GM10847 (cell line): ENCODE measurements around the gene ERICH6.

ENCODE experiments used
- POLR2A ChIP-seq: IDR thresholded peaks from 2 replicates; pipeline ENCODE4 v1.6.1; 2011; ENCODE audit not compliant: insufficient read length; ENCODE audit errors: extremely low read depth

ERICH6 gene

DNA sequence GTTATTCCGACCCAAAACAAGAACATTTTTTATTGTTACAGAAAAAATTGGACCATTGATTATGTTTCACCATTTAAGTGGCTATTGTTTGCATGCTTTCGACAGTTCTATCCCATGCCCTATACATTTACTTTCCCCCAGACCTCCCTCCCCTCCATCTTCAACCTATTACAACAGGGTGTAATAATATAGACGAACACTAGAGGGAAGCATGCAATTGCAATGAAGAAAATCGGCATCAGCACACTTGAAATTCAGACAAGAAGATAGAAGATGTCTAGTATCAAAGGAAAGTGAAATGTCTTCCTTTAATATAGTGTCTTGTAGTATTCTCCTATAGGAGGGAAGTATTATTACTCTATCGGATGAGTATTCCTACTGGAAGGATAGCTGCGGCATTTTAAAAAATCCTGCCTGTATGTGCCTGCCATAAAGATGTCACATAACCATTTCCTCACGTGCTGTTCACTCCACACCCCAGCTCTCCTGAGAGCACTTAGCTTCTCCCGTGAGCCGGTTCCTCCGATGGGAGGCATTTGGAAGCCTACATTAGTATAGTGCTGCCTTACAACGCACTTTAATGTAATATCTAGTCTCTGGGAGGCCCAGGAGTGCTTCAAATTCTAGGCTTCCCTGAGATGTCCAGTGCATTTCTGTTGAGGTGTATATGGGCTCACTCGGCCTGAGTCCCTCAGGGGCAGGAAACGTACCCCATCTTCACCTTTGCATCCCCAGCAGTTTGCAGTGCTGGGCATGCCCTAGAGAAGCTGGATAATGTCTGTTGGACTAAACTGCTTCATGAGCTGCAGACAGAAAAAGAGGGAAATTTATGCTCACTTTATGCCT is 17.8 kb upstream of the ERICH6 start:
- TF ChIP-seq POLR2A: no peak

DNA sequence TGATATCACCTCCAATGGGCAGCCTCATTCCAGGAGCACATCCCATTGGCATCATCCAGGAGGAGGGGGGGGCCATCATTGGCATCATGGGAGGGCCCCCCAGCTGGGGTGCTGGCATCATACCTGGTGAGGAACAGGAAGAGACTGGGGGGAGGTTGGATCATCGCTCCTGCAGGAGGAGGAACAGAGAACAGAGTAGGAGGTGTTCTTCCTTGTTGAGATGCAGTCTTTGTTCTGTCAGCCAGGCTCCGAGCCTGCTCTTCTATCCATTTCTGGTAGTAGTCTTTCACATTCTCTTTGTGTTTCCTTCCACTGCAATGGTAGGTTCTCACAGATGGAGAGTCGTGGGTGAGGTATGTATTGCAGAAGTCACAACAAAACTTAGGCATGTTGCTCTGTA is 16.7 kb upstream of the ERICH6 start:
- no peak for TF ChIP-seq POLR2A

DNA sequence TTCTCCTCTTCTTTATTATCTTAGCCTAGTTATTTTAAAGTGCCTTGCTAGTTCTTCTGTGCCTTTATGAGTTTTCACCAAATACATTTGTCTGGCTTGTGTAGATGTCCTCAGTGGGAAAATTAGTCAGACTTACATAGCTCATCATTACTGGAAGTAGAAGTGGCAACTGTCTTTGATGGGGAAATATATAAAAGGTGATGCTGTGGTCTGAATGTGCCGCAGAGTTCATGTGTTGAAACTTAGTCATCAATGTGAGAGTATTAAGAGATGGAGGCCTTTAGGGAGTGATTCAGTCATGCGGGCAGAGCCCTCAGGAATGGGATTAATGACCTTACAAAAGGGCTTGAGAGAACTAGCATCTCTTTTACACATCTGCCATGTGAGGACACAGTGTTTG is 6.4 kb upstream of the ERICH6 start:
- no peak for TF ChIP-seq POLR2A

DNA sequence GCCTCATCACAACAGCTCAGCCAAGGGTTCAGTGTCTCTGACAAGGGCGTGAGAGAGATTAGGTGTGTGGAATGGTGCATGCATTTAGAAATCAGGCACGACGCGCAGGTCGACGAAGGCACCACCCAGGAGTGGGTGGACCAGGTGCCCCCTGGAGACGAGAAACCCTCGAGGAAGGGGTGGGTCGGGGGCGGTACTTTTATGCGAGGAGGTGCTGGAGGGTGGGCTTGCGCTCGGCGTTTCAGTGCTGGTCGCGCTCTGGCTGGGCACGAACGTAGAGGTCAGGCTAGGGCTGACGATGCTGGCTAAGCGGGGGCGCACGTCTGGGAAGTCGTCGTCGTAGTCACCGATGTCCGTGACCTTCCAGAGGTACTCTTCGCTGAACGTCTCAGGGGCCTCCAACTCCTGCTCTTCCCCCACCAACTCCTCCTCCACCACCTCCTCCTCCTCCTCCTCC is 393 bp downstream of the ERICH6 start:
- no peak for TF ChIP-seq POLR2A

DNA sequence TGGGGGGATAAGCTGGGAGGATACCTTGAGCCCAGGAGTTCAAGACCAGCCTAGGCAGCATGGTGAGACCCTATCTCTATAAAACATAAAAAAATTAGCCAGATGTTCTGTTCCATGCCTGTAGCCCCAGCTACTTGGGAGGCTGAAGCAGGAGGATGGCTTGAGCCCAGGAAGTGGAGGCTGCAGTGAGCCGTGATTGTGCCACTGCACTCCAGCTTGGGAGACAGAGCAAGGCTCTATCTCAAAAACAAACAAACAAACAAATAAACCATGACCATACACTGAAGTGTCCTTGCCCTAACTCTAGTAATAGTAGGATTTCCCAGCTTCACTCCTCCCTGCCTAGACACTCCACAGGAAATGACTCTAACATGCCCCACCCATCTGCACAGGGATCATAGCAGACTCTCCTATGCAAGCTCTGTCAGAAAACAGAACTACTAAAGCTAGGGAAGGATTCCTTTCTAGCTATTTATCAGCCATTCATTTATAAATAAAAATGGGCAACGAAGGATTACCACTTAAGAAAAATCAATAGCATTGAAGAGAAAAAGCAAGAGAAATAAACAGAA is 4.6 kb downstream of the ERICH6 start:
- TF ChIP-seq POLR2A: no peak

DNA sequence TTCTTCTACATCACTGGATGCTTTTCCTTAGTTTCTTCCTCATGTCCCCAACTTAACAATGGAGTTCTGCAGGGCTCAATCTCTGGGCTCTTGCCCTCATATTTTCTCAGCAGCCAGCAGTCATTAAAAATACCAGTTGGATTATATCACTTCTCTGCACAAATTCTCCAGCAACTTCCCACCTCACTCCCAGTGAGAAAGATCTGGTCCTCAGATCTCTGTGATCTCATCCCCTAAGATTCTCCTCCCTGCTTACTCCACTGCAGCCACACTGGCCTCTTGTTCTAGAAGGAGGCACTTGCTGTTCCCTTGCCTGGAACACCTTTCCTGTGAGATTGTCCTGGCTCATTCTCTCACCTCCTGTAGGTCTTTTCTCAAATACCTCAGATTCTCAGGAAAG is 6.1 kb downstream of the ERICH6 start:
- TF ChIP-seq POLR2A: no peak

DNA sequence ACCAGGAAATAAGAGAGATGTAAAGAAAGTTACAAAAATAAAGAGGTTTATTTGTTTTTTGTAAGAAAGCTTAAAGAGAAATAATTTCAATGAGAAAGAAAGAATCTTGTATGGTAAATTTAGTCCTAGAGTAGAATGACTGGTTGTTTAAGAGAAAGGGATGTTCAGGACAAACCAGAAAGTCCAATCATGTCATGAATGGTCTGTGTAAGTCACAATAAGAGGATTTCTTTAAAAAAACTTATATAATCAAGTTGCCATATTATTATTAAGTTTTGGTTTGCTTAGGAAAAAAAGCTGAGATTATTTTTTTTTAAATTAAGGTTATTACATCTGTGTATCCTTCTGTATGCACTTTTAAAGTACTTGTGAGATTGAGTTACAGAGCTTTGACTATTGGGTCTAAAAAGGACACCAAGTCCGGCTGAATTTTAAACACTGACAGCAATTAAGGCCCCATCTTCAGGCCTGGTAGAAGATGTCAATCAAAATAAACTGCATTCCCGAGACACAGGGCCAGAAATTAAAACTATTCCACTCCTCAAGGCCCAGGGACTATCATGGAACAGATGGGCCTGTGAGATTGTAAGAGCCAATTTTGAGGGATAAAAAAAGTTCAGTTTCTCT is 12.2 kb downstream of the ERICH6 start:
- TF ChIP-seq POLR2A: no peak

DNA sequence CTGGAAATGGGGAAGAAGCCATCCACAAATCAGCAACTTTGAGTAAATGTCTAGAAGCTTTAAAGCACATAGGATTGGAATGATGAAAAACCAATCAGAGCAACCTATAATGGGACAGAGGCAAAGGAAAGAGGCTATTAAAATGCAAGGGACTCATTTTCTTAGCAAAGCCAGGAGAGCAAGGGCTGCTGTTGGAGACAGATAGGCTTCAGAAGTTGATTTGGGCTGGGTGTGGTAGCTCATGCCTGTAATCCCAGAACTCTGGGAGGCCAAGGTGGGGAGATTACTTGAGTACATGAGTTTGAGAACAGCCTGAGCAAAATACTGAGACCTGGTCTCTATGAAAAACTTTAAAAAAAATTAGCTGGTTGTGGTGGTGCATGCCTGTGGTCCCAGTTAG is 16.1 kb downstream of the ERICH6 start:
- TF ChIP-seq POLR2A: no peak

DNA sequence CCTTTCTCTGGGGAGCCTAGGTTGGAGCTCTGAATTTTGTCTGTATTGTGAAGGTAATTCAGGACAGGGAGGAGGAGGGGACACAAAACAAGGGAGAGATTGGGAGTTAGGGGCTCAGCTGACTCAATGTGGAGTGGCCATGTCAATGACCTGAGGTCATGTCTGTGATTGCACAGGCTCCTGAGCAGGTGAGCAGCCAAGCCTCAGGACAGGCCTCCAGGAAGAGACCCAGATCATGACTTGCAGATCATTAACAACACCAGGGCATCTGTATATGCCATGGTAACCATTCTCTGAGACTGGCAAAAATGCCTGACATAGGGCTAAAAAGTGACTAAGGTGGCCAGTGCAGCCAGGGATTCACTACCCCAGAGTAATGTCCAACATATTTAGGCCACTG is 20.9 kb downstream of the ERICH6 start:
- TF ChIP-seq POLR2A: no peak

DNA sequence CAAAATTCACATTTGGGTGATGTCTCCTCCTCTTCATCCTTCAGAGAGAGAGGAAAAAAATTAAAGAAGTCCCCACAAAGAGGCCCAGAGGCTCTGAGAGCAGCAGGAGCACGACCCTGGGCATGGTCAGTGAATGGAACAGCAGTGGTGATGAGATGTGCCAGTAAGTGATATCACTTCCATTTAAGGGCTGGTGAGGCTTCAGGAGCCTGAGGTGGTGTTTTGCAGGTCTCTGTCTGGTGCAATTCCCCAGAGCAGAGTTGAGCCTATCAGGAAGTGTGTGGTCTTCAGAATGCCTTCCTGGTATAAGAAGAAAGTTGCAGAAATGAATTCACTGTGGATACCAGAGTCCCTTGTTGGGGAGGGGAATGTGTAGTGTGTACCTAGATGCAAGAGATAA is 21.4 kb downstream of the ERICH6 start:
- TF ChIP-seq POLR2A: no peak

DNA sequence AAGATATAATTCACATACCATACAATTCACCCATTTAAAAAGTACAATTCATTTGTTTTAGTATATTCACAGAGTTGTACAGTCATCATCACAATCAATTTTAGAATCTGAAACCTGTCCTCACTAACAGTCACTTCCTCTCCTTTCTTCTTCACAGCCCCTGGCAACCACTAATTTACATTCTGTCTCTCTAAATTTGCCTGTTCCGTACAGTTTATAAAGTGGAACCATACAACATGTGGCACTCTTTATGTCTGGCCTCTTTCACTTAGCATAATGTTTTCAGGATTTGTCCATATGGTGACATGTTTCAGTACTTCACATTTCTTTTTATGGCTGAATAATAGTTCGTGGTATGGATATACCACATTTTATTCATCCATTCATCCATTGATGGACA is 22.7 kb downstream of the ERICH6 start:
- no peak for TF ChIP-seq POLR2A

DNA sequence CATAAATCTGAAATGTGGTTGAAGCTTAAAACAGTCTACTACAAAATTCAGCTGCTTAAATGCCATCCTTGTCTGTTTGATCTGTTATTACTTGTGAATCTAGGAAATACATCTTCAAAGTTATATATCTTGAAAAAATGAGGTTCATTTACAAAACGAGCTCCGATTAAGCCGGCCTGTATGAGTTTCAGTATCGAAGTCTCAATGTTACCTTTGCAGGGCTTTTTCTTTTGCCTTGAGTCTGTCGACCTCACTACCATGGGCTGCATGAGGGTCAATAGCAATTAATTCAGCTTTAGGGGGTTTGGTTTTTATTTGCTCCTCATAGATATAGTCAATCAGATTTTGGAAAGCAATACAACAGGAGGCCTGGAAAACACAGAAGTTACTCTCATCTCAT is 23.2 kb downstream of the ERICH6 start:
- no peak for TF ChIP-seq POLR2A

DNA sequence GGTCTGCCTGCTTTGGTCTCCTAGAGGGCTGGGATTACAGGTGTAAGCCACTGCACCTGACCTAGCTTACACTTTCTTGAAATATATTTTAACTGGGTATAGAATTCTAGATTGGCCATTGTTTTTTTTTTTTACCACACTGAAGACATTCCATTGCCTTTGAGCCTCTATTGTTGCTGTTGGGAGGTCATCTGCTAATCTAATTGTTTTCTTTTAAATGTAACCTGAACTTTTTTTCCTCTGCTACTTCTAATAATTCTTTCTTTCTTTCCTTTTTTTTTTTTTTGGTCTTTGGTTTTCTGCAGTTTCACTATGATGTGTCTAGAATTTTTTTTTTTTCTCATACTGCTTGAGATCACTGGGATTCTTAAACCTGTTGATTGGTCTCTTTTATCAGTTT is 28.1 kb downstream of the ERICH6 start:
- no peak for TF ChIP-seq POLR2A

DNA sequence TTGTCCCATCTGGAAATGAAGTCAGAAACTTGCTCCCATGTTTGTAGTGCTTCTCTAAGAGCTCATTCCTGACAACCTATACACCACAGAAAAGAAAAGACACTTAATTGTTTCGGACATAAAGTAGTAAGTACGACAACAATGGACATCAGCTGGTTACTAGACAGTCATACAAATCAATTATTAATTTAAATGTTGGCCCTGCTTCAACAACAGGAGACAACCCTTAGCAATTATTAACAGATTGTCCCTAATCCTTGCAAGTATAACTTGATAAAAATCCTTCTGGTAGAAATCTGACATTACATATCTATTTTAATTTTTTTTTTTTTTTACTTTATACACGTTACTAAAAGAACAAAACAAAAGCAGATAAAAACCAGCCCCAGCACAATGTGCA is 29.8 kb downstream of the ERICH6 start:
- TF ChIP-seq POLR2A: no peak

DNA sequence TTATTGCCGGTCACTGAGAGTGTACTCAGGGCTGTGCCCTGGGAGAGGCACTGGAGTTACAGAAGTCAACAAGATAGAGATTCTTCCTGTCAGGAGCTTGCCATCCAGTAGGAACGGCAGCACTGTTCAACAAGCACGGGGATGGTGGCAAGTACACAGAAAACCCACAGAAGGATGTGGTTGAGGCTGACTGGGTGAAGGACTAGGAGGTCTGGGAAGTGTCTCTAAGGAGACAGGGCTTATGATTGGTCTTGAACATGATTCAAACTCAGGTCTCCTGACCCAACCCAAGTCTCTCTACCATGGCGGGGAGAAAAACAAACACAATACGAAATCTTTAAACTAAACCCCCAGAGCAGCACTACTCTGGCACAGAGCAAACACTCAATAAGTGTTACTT is 37.6 kb downstream of the ERICH6 start:
- TF ChIP-seq POLR2A: no peak

DNA sequence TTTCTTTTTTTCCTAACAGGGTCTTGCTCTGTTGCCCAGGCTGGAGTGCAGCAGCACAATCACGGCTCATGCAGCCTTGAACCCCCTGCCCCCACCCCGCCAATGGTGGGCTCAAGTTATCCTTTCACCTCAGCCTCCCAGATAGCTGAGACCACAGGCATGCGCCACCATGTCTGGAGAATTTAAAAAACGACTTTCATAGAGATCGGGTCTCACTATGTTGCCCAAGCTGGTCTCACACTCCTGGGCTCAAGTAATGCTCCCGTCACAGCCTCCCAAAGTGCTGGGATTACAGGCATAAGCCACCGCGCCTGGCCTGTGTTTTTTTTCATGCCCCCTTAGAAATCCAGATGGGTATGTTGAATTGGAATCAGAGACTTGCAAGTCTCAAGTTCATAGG is 40.3 kb downstream of the ERICH6 start:
- TF ChIP-seq POLR2A: no peak

DNA sequence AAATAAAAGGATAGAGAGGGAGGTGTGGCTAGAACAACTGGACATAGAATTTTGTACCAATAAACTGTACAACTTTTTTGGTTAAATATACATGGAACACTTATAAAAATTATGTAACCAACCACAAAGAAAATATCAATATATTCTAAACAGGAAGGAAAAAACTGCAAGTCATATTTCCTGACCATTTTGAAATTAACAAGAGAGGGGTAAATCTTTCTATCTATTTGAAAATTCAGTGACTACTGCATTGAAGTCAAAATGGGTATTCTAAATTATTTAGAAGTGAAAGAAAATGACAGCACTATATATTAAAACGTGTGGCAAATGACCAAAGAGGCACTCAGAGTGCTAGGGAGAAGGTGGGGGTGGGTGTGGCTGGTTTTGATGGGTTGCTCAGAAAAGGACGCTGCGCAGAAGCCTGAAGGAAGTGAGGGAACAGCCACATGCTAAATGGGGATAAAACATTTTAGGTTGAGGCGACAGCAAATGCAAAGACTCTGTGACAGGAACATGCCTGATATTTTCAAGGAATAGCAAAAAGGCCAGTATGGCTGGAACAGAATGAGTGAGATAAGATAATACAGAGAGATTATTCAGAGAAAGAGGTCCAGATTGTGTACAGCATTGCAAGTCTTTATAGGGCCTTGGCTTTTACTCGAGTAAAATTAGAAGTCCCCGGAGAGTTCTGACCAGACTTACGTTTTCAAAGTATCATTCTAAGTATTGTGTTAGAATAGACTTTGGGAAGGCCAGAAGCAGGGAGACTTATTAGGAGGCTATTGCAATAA is 41.1 kb downstream of the ERICH6 start:
- no peak for TF ChIP-seq POLR2A
